Measurements from ENCODE around the gene GPR139. TPM values are rescaled to one million over a fixed set of nuclear protein-coding genes. Genes with fewer than 3 reads are reported as not detected.

GPR139 gene
- total RNA-seq: not detected
- long read RNA-seq: 0 reads

DNA sequence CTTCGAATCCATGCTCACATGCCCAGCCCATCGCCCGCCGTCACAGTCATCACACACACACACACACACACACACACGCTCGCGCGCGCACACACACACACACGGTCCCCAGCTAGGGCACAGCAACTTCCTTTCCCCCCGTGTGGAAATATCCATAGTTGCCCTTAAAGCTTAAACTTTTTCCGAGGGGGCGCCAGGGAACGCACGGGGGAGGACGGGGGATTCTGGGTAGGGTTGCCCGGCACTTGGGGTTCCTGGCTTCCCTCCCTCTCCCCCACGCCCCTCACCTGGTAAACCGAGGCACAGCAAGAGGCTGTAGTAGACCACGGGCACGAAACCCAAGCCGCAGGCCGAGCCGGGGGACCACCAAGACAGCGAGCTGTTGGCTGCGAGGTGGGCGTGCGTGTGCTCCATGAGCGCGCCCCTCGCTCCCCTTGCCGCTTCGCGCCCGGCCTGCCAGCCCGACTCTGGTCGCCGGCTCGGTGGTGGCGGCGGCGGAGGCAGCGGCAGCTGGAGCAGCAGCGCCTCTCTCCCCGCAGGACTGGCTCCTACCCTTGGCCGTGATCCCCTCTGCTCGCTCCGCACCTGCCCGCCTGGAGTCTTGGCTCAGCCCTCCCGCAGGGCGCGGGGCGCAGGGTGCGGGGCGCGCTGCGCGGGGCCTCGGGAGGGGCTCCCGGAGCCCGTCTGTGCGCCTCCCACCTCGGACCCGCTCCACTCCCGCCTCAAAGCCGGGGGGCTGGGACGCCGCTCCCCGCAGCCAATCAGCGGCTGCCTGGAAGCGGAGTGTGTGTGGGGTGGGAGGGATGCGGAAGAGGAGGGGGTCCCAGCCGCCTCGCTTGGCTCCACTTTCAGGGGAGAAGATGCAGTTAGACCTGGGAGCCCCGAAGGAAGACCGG lies at the start of gene GPR139:
Gene GPR139 (minus strand): TSS at position 688 of the 896 bp plus-strand sequence. CDS start 274 bp downstream, at position 414.
- no peak for DNase-seq (ENCODE audit: low spot score)

DNA sequence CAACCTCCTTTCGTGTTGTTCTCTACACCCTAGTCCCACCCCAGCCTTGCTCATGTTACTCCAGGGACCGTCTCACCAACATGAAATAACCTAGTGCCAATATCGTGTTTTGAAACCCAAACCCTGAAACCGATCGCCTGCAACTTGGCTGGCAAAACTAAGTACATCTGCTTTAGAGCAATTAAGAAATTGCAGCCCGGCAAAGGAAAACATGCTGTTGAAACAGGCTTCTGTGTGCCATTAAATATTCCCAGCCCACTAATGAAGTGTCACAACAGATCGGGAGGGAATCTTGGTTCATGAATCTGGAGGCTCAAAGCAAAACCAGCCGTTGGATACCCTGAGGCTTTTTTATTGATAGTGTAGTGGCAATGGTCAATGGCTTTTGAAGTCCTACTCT lies 48.3 kb upstream of the GPR139 start:
- DNase-seq (ENCODE audit: low spot score): no peak

DNA sequence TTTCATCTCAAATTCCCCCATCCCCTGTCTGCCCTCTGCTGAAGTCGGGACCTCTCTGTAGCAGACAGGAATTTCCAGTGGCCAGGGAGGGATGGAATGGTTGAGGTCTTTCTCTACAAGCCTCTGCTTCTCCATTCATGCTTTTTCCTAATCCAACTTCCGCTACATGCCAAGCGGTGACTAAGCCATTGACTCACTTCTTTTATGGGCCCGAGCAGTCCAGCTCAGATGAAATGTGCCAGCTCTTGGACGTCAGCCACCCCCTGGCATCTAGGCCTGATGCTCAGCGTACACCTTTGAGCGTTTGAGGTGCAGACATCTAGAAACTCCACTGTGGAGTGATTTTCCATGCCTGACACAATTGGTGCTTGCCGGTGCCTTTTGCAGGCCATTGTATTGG lies 40.7 kb upstream of the GPR139 start:
- no peak for DNase-seq (ENCODE audit: low spot score)

GRCh38 chr16:20111143-20111542 lies 37.5 kb upstream of the GPR139 start:
- no peak for DNase-seq (ENCODE audit: low spot score)

DNA sequence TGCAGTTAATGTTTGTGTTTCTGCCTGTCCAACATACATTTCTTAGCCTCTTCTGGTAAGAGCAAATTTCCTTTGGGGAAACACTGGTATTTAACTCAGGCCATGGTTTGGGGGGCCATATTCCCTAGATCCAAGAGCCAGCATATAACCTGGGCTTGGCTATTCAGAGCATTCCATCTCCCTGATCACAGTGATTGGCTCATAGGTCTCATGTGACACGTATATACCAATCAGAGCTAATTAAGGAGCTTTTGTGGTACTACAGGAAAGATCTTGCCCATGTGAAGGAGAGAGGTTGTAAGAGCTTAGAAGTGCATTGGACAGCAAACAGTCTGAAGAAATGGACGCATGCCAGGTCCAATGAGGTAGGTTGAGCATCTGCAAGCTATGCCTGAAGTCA lies 33.4 kb upstream of the GPR139 start:
- DNase-seq (ENCODE audit: low spot score): no peak

GRCh38 chr16:20104563-20105183 lies 31.0 kb upstream of the GPR139 start:
- DNase-seq (ENCODE audit: low spot score): no peak

DNA sequence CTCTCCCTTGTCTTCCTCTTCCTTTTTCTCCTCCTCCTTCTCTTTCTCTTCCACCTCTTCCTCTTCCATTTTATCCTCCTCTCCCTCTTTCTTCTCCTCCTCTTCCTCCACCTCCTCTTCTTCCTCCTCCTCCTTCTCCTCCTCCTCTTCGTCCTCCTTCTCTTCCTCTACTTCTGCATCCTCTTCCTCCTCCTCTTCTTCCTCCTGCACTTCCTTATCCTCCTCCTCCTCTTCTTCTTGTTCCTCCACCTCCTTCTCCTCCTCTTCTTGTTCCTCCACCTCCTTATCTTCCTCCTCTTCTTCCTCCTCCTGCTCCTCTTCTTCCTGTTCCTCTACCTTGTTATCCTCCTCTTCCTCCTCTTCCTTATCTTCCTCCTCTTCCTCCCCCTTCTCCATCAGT lies 28.8 kb upstream of the GPR139 start:
- DNase-seq (ENCODE audit: low spot score): no peak

- no peak for DNase-seq (ENCODE audit: low spot score)
These were observed 28.3 kb upstream of the GPR139 start for GRCh38 chr16:20102021-20102420.

- DNase-seq (ENCODE audit: low spot score): no peak
These were observed 25.7 kb upstream of the GPR139 start for GRCh38 chr16:20099375-20099774.

DNA sequence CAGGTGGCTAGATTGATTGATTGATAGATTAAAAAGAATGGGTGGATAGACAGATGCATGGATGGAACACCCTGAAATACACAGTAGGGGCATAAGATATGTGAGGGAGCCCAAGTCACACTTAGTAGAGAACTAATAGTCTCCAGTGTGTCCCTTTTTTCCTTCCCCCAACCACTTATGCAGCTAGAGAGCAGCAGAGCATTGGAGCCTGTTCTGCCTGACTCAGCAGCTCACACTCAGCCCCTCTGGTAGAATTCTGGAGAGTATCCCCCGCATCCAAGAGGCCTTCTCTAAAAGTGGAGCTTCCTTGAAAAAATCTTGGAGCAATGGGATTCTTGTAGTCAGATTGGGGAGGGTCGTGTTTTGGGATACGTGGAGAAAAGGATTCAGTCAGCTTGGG lies 20.5 kb upstream of the GPR139 start:
- DNase-seq (ENCODE audit: low spot score): no peak

DNA sequence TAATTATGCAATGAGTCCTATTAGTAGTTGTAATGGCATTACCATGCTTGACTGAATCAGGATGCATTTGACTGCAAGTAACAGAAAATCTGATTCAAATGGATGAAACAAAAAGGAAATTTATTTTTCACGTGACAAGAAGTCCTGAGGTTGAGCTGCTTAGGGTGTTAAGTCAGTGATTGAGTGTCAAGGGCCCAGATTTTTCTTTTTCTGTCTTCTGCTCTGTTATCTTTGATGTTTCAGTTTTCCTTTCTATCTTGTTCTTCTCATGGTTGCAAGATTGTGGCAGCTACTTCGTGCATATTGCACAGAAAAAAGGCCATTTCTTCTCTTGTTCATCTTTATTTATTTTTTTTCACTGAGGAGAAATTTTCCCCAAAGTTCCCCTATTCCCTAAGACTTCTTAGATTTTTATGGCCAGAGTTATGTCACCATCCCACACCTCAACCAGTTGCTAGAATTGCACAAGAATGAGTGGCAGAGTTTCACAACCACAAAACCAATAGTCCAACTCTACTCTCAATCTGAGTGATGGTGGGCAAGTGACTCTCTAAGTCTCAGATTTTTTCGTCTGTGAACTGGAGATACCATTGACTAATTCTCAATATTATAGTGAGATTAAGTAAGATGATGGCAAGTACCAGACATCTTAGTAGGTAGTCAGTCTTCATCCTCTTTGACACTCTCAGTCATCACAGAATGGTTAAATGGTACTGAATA lies 15.7 kb upstream of the GPR139 start:
- DNase-seq (ENCODE audit: low spot score): no peak

- no peak for DNase-seq (ENCODE audit: low spot score)
These were observed 11.0 kb upstream of the GPR139 start for GRCh38 chr16:20084624-20085226.

- DNase-seq (ENCODE audit: low spot score): no peak
These were observed 5.4 kb upstream of the GPR139 start for GRCh38 chr16:20079106-20079505.

- no peak for DNase-seq (ENCODE audit: low spot score)
These were observed 1.6 kb upstream of the GPR139 start for GRCh38 chr16:20075243-20075642.

- no peak for DNase-seq (ENCODE audit: low spot score)
These were observed 655 bp upstream of the GPR139 start for GRCh38 chr16:20074099-20074991.

GRCh38 chr16:20072874-20073202 lies 852 bp downstream of the GPR139 start:
- no peak for DNase-seq (ENCODE audit: low spot score)

GRCh38 chr16:20072146-20072873 lies 1.4 kb downstream of the GPR139 start:
- DNase-seq (ENCODE audit: low spot score): no peak

DNA sequence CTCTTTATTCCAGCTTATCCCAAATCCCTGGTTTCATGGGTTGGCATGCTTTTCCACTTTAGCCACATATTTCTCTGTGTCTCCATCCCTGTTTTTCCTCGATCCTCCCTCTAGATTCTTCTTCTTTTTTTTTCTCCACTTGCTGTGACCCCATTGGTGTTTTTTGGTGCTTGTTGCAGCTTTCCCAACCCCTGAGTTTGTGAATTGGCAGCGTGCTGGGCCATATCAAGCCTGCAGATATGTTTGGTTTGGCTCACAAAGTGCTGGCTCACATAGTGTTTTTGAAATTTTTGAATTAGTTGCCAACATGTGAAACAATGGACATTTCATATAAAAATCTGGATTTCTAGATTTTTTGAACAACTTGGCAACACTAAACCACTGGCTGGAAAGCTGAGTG lies 8.8 kb downstream of the GPR139 start:
- DNase-seq (ENCODE audit: low spot score): no peak

- no peak for DNase-seq (ENCODE audit: low spot score)
These were observed 9.2 kb downstream of the GPR139 start for GRCh38 chr16:20064520-20064919.

DNA sequence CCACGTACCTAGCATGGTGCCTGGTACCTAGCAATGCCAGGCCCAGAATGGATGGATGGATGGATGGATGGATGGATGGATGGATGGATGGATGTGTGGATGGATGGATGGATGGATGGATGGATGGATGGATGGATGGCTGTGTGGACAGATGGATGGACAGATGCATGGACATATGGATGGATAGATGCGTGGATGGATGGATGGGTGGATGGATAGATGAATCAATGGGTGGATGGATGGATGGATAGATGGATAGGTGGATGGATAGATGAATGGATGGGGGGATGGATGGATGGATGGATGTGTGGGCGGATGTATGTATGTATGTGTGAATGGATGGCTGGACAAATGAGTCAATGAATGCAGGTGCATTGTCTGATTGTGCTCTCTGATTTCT lies 12.6 kb downstream of the GPR139 start:
- no peak for DNase-seq (ENCODE audit: low spot score)

Data from mesenteric fat pad (tissue), 1 donor.